ENCODE results near the gene MT1X. TPM values are rescaled to one million over a fixed set of nuclear protein-coding genes. Genes with fewer than 3 reads are reported as not detected.
"Not testable (repeated sequence)": the region's sequence is repeated elsewhere in the genome, so short reads cannot be mapped to it uniquely, and the experiment has no call there.

MT1X gene
- polyA plus RNA-seq, 12 donors: 7.8 to 137 (median 10.0) TPM; not detected in 1

- DNase-seq: no peak
Observed at GRCh38 chr16:56649820-56650219, 32.5 kb upstream of the MT1X start.

- DNase-seq: no peak
Observed at GRCh38 chr16:56651586-56651985, 30.7 kb upstream of the MT1X start, which contains the start of gene MT1B. TSS of gene MT1B (plus strand) at chr16:56651886. CDS start at chr16:56651954, 68 bp downstream.

- no peak for DNase-seq
Observed at GRCh38 chr16:56652600-56652999, 29.7 kb upstream of the MT1X start.

GRCh38 chr16:56653218-56653617 is 29.1 kb upstream of the MT1X start:
- no peak for DNase-seq

GRCh38 chr16:56657555-56658326 is 24.5 kb upstream of the MT1X start, which contains the start of gene MT1F:
TSS of gene MT1F (plus strand) at chr16:56657959. CDS start at chr16:56658059, 100 bp downstream.
- no peak for DNase-seq

GRCh38 chr16:56658327-56658875 is 23.9 kb upstream of the MT1X start:
- no peak for DNase-seq

- DNase-seq: no peak
Observed at GRCh38 chr16:56662357-56663354, 19.6 kb upstream of the MT1X start.

GRCh38 chr16:56664506-56664905 is 17.8 kb upstream of the MT1X start:
- no peak for DNase-seq

- not testable (repeated sequence) for DNase-seq
Observed at GRCh38 chr16:56665286-56666261, 16.7 kb upstream of the MT1X start.

GRCh38 chr16:56667581-56668571 is 14.4 kb upstream of the MT1X start, which contains the start of gene MT1G:
TSS of gene MT1G (minus strand) at chr16:56668065. CDS start at chr16:56667993, 72 bp downstream.
- DNase-seq: no peak

GRCh38 chr16:56669005-56669839 is 13.0 kb upstream of the MT1X start, which contains the start of gene MT1H:
TSS of gene MT1H (plus strand) at chr16:56669814. CDS start at chr16:56669885, 71 bp downstream.
- no peak for DNase-seq

GRCh38 chr16:56669840-56670619 is 12.2 kb upstream of the MT1X start:
- DNase-seq: no peak

GRCh38 chr16:56670620-56670934 is 11.7 kb upstream of the MT1X start:
- no peak for DNase-seq

- DNase-seq: not testable (repeated sequence)
Observed at GRCh38 chr16:56671691-56672090, 10.6 kb upstream of the MT1X start.

GRCh38 chr16:56672171-56672570 is 10.1 kb upstream of the MT1X start:
- not testable (repeated sequence) for DNase-seq

- DNase-seq: no peak
Observed at GRCh38 chr16:56672761-56673536, 9.3 kb upstream of the MT1X start.

GRCh38 chr16:56673921-56674320 is 8.3 kb upstream of the MT1X start:
- DNase-seq: peak; percentile 53
